AG20443 (cell line): ENCODE data around the gene TMC8.
"Not testable (repeated sequence)": the region's sequence is repeated elsewhere in the genome, so short reads cannot be mapped to it uniquely, and the experiment has no call there.

Source experiments
- DNase-seq: peaks from one replicate; pipeline ENCODE4 v3.0.0; 2012; ENCODE audit warnings: low spot score, mixed read lengths

The TMC8 gene

DNA sequence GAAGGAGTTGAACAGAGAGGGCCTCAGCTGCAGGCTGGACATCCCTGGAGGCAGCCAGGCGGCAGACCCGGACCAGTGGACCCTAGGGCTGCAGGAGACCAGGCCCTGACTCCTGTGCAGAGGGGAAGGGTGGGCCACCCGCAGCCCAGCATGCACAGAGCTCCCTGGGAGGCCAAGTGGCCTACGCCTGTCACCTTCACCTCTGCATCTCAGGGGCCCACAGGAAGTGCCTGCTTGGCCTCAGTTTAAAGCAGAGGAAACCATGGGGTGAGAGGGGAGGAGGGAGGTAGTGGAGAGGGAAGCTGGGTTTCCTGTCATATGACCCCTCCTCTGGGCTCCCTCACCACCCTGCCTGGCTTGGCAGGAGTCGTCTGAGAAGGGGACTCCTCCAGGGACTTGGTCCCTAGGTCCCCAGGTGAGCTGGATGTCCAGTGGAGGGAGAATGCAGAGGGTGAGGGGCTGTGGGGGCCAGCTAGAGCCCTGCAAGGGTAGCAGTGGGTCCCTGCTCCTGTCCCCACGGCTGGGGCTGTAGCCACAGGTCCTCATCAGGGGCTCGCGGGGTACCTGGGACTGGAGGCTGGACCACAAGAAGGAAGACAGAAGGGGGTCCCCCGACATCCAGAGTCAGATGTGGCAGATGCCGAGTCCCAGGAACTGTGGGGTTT is at the start of gene TMC8:
TMC8 (plus strand) TSS at position 335 of the 665 bp plus-strand sequence. CDS start 818 bp downstream, outside the sequence.
- no peak for DNase-seq

DNA sequence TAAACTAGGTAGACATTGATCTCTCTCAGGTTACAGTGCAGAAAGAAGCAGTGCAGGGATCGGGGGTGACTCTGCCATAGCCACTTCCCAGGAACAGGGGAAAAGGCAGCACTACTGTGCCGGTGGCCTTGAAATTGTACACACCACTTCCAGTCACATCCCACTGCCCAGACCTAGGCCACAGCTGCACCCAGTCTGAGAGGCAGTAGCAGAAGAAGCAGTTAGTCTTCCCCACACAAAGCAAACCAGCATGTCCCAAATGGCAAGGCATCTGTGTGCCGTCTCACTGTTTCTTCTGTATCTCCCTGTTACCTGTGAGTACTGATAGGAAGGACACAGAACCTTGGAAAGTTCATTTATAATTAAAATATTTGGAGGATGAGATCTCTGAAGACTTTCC is 49.0 kb upstream of the TMC8 start:
- DNase-seq, result no peak

GRCh38 chr17:78082355-78082872 is 48.2 kb upstream of the TMC8 start:
- not testable (repeated sequence) for DNase-seq

DNA sequence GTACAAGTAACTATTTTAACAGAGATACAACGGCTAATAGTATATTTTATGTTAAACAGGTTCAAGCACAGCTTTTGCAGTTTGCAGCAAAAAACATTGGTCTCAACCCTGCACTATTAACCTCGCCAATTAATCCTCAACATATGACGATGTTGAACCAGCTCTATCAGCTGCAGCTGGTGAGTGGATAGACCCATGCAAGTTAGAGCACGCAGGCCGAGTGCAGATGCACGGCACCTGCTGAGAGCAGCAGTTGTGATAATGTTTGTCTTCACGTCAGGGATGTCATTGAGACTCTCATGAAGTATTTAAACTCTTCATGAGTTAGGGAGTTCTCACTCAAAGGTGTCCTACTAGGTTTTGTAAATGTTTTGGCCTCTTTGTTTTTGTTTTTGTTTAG is 47.6 kb upstream of the TMC8 start:
- no peak for DNase-seq

DNA sequence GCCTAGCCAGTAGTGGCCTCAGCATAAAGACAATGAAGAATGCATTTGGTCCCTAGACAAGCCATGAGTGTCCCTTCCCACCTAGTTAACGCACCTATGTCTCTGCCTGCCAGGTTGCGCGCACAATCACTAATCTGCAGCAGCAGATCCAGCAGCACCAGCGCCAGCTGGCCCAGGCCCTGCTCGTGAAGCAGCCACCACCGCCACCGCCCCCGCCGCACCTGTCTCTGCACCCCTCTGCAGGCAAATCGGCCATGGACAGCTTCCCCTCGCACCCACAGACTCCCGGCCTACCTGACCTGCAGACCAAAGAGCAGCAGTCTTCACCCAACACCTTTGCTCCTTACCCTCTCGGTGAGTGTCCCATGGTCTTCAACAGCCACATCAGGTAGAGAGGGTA is 43.8 kb upstream of the TMC8 start:
- DNase-seq, result no peak

DNA sequence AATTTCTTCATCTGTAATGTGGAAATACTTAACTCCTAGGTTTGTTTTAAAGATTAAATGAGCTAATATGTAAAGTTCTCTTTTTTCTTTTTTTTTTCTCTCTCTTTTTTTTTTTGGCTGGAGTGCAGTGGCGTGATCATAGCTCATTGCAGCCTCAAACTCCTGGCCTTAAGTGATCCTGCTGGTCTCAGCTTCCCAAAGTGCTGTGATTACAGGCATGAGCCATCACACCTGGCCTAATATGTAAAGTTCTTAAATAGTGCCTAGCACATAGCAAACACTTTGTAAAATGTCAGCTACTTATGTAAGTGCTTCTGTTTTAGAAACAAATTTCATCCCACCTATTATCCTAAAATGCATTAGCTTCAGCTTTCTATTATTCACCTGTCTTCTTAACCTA is 42.0 kb upstream of the TMC8 start:
- DNase-seq, result no peak

- DNase-seq, result no peak
Measured at GRCh38 chr17:78089576-78090281, 40.8 kb upstream of the TMC8 start.

DNA sequence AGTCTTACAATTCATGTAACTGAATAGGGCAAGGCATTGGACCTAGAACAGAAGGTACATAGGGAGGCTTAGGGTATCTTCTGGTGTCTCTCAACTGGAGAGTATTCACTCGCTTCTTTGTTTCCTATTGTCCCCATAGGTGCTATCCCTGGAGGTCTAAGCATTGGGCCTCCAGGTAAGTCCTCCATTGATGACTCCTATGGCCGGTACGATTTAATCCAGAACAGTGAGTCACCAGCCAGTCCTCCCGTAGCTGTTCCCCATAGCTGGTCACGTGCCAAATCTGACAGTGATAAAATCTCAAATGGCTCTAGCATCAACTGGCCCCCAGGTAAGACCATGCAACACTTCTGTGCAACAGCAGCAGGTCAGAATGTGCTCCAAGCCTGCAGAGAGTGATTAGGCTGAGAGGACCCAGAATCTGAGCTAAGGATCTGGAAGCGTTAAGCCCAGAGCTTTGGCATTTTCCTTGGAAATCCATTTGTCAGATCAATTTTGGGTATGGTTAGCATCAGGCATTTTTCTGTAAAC is 37.7 kb upstream of the TMC8 start:
- DNase-seq, result no peak

GRCh38 chr17:78095035-78095434 is 35.5 kb upstream of the TMC8 start:
- no peak for DNase-seq

DNA sequence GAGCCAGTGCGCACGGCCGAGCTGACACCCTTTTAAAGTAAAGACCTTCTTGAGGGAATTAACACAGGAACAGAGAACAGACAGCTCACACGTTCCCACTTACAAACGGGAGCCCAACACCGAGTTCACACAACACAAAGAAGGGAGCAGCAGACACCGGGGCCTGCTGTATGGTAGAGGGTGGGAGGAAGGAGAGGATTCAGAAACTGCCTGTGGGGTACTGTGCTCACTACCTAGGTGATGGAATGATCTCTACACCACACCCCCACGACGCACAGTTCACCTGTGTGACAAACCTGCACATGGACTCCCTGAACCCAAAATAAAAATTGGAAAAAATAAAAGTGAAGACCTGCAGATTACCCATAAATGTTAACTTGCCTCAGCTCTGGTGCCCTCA is 34.5 kb upstream of the TMC8 start:
- DNase-seq, result no peak

- DNase-seq, result no peak
Measured at GRCh38 chr17:78101112-78101511, 29.5 kb upstream of the TMC8 start.

DNA sequence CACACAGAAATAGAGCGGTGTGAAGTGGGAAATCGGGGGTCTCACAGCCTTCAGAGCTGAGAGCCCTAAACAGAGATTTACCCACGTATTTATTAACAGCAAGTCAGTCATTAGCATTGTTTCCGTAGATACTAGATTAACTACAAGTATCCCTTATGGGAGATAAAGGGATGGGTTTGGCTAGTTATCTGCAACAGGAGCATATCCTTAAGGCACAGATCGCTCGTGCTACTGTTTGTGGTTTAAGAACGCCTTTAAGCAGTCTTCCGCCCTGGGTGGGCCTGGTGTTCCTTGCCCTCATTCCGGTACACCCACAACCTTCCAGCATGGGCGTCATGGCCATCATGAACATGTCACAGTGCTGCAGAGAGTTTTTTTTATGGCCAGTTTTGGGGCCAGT is 29.0 kb upstream of the TMC8 start:
- DNase-seq, result no peak

GRCh38 chr17:78103311-78103710 is 27.3 kb upstream of the TMC8 start:
- no peak for DNase-seq

GRCh38 chr17:78104540-78104941 is 26.0 kb upstream of the TMC8 start:
- DNase-seq, result no peak

GRCh38 chr17:78105101-78105500 is 25.5 kb upstream of the TMC8 start:
- DNase-seq, result no peak

GRCh38 chr17:78105551-78105950 is 25.0 kb upstream of the TMC8 start:
- DNase-seq, result no peak

DNA sequence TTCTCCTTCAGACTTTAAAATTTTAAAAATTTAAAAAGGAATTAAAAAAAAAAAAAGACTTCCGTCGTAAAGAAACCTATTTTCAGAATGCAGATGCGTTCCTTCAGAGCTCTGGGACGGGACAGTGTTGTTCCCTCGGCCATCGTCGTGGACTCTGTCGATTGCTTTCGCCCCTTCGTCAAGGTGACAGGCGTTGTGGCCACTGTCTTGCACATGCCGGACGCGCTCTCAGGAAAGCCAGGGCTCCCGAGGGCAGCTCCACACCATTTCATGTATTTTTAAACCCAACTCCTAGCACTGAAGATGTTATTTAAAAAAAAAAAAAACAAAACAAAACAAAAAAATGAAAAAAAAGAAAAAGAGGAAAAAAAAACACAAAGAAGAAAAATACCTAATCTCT is 24.4 kb upstream of the TMC8 start:
- DNase-seq, result no peak

GRCh38 chr17:78107457-78107856 is 23.1 kb upstream of the TMC8 start:
- peak; percentile 55 for DNase-seq

GRCh38 chr17:78107976-78108725 is 22.4 kb upstream of the TMC8 start:
- DNase-seq, result no peak

GRCh38 chr17:78108726-78109488 is 21.7 kb upstream of the TMC8 start:
- DNase-seq, result no peak

DNA sequence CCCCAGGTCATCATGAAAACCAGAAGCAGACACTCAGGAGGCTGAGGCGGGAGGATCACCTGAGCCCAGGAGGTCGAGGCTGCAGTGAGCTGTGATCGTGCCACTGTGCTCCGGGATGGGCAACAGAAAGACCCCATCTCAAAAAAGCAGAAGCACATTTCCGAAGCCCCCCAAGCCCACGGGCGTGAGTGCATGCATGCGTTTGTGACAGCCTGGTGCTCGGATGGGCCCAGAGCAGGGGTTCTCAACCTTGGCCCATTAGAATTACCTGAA is 21.1 kb upstream of the TMC8 start:
- DNase-seq, result no peak

DNA sequence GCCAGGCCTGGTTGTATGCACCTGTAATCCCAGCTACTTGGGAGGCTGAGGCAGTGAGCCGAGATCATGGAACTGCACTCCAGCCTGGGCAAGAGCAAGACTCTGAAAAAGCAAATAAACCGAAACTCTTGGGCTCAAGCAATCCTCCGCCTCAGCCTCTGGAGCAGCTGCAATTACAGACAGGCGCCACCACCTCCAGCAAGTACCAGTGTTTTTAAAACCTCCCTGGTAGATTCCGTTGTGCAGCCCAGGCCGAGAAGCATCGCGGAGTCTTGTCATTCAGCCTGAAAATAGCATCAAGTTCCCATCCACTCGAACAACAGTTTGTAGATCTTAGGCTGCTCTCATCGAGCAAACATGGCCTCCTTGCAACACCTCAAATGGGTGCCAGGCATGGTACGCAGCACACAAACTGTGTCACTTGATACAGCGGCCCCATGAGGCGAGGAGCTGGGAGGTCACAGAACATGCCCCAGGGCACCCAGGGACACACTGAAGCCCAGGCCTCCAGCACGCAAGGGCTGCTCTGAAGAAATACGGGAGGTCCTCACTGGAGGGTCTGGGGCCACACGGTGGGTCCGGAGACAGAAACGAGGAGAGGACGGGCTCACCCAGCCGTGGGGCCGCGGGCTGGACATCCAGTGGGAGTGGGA is 20.1 kb upstream of the TMC8 start:
- no peak for DNase-seq
